Activated CD8-positive, alpha-beta memory T cell treated with anti-CD3 and anti-CD28 coated beads for 48 hours (primary cell): Measurements from ENCODE around the gene PMFBP1.
A peak's percentile ranks its signal among the peaks of the same experiment; 100 is the strongest.
"Not testable (repeated sequence)": the region's sequence is repeated elsewhere in the genome, so short reads cannot be mapped to it uniquely, and the experiment has no call there.

Experiments
- DNase-seq, 3 experiments: peaks; one replicate each; pipeline ENCODE4 v3.0.0-alpha.2; 2020; ENCODE audit warnings: low read depth in 2 of 3, low spot score in 2 of 3

PMFBP1 gene

GRCh38 chr16:72109300-72109699 is 62.7 kb downstream of the PMFBP1 start:
- DNase-seq: no peak

- DNase-seq: no peak
Measured at GRCh38 chr16:72108353-72109102, 63.4 kb downstream of the PMFBP1 start.

GRCh38 chr16:72107371-72107770 is 64.6 kb downstream of the PMFBP1 start:
- DNase-seq: no peak

GRCh38 chr16:72105978-72106377 is 66.0 kb downstream of the PMFBP1 start:
- no peak for DNase-seq

GRCh38 chr16:72104905-72105304 is 67.0 kb downstream of the PMFBP1 start:
- no peak for DNase-seq

- no peak for DNase-seq
Measured at GRCh38 chr16:72101195-72101594, 70.8 kb downstream of the PMFBP1 start.

GRCh38 chr16:72099377-72099818 is 72.6 kb downstream of the PMFBP1 start:
- peak in 1 of 3 experiments; percentile 7 for DNase-seq

GRCh38 chr16:72098936-72099335 is 73.0 kb downstream of the PMFBP1 start:
- DNase-seq: no peak

GRCh38 chr16:72094266-72094610 is 77.7 kb downstream of the PMFBP1 start:
- DNase-seq: no peak

- DNase-seq: peak; percentile 60 to 81 (median 73)
Measured at GRCh38 chr16:72093448-72094265, 78.3 kb downstream of the PMFBP1 start, which contains the start of the genes DHX38 and TXNL4B. DHX38 (plus strand) TSS chr16:72093847; CDS start chr16:72096158, 2,311 bp downstream. TXNL4B (minus strand) TSS chr16:72093620; CDS start chr16:72090749, 2,871 bp downstream.

- DNase-seq: no peak
Measured at GRCh38 chr16:72092832-72093447, 79.0 kb downstream of the PMFBP1 start.

GRCh38 chr16:72091217-72091616 is 80.7 kb downstream of the PMFBP1 start:
- no peak for DNase-seq

- DNase-seq: no peak
Measured at GRCh38 chr16:72085002-72085401, 87.0 kb downstream of the PMFBP1 start.

GRCh38 chr16:72084445-72084844 is 87.5 kb downstream of the PMFBP1 start:
- no peak for DNase-seq

GRCh38 chr16:72083778-72084404 is 88.1 kb downstream of the PMFBP1 start:
- no peak for DNase-seq

- not testable (repeated sequence) for DNase-seq
Measured at GRCh38 chr16:72076991-72077706, 94.8 kb downstream of the PMFBP1 start.

- not testable (repeated sequence) for DNase-seq
Measured at GRCh38 chr16:72075067-72075466, 96.9 kb downstream of the PMFBP1 start.

GRCh38 chr16:72073560-72074230 is 98.3 kb downstream of the PMFBP1 start:
- no peak for DNase-seq

- DNase-seq: no peak
Measured at GRCh38 chr16:72072514-72073342, 99.2 kb downstream of the PMFBP1 start.
